GM21619 (cell line): Measurements from ENCODE around the gene ACSM2A.
"Not testable (repeated sequence)": the region's sequence is repeated elsewhere in the genome, so short reads cannot be mapped to it uniquely, and the experiment has no call there.

Experiments
- ATAC-seq: cut with Tn5 transposase; IDR thresholded peaks from one replicate; pipeline ENCODE4 v1.9.1; 2021; ENCODE audit not compliant: unreplicated experiment

The ACSM2A gene, protein sequence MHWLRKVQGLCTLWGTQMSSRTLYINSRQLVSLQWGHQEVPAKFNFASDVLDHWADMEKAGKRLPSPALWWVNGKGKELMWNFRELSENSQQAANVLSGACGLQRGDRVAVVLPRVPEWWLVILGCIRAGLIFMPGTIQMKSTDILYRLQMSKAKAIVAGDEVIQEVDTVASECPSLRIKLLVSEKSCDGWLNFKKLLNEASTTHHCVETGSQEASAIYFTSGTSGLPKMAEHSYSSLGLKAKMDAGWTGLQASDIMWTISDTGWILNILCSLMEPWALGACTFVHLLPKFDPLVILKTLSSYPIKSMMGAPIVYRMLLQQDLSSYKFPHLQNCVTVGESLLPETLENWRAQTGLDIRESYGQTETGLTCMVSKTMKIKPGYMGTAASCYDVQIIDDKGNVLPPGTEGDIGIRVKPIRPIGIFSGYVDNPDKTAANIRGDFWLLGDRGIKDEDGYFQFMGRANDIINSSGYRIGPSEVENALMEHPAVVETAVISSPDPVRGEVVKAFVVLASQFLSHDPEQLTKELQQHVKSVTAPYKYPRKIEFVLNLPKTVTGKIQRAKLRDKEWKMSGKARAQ

DNA sequence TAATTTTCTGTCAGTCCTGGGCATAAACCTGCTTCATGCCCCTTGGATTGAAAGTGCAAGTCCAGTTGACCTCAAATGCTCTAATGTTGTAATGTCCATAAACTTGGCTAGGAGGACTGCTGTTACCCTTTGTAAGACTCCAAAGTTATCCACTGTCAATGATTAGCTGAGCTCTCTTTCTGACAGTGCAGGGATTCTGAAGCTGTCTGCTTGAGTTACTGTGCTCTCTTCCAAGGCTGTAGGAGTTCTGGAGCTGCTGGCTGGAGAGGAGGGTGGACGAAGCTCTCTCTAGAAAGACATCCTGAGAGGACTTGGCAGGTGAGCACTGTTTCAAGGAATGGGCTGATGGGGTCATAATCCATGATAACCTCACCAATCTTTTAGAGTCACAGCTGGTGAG, at the start of gene ACSM2A:
Gene ACSM2A (plus strand): TSS at position 158 of the 400 bp plus-strand sequence. CDS start 8,594 bp downstream, outside the sequence.
- ATAC-seq, result not testable (repeated sequence)

DNA sequence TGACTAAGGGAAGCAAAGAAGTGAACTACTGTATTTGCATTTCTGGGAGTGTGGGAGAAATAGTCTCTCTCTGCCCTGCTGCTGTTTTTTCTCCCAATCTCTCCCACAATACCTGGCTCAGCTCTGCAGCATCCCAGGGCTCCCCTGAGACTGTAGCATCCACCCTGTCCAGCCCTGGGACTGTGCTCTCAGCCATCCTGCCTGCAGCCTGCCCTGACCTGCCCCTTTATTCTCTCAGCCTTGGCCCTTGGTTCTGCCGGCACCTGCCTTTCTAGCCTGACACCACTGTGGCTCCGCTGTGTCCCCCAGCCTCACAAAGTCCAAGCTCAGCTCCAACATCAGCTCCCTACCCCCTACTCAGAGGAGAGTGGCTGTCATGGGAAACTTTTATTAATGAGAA, 48.7 kb upstream of the ACSM2A start:
- no peak for ATAC-seq

DNA sequence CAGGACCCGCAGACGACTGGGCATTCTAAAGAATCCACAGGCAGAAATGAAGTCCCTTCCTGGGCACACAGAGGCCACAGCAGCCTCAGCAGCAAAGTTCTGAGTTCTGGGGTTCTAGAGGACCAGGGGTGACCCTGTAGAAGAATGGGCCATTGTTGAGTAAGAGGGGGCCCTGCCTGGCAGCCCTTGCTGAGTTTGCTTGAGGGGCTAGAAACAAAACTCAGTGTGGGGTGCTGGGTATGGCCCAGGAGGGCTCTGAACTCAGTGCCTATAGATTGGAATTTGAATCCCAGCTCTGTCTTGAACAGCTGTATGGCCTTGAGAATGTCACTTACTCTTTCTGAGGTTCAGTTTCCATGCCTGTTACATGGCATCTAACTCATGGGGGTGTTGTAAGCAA, 46.7 kb upstream of the ACSM2A start, which contains the start of gene PDILT:
Gene PDILT (minus strand): TSS at position 101 of the 400 bp plus-strand sequence. CDS start 5,437 bp downstream, outside the sequence.
- no peak for ATAC-seq

DNA sequence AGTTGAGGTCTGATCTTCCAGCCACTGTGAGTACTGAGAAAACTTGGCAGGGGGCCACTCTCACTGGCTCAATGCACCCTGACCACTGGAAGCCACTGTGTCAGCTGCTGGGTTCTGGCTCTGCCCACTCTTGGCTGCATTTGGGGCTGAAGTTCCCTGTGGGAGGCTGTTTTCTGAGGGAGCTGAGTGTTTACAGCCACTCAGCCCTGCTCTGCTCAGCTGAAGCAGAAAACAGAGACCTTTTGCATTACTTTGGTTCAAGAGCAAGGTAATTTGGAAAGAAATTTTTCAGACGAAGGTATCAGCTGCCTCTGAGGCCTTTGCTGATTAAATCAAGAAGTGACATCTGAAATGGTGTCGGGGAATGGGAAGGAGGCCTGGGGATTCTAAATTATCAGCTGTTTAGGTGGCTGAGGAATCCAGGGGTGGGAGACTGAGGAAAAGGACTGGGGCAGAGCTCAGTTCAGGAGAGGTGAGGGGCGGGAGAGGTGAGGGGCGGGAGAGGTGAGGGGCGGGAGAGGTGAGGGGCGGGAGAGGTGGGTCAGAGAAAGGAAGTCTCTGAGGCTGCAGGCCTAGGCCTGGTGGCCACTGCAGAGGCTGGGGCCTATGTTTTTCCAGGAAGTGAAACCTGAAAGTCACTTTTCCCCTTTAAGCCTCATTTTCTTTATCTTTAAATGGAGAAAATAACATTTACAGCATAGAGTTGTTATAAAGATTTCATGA, 41.8 kb upstream of the ACSM2A start, which contains the start of gene ACSM5:
Gene ACSM5 (plus strand): TSS at position 137 of the 723 bp plus-strand sequence. CDS start 1,951 bp downstream, outside the sequence.
- peak; percentile 33 for ATAC-seq

DNA sequence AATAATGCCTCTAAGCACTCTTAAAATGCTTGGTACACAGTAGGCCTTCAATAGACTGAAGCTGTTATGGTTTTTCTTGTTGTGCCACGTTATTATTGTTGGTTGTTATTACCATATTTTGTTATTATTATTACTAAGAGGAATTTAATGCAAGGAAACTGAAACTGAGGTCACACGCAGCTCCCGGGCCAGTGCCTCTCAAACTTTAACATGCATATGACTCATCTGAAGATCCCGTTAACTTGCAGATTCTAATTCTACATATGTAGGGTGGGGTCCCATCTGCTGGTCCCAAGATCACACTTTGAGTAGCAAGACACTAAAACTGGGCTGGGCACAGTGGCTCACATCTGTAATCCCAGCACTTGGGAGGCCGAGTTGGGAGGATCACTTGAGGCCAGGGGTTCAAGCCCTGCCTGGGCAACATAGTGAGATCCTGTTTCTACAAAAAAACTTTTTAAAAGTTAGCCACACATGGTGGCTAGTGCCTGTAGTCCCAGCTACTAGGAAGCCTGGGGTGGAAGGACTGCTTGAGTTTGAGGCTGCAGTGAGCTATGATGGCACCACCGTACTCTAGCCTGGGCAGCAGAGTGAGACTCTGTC, 41.1 kb upstream of the ACSM2A start:
- peak; percentile 84 for ATAC-seq

DNA sequence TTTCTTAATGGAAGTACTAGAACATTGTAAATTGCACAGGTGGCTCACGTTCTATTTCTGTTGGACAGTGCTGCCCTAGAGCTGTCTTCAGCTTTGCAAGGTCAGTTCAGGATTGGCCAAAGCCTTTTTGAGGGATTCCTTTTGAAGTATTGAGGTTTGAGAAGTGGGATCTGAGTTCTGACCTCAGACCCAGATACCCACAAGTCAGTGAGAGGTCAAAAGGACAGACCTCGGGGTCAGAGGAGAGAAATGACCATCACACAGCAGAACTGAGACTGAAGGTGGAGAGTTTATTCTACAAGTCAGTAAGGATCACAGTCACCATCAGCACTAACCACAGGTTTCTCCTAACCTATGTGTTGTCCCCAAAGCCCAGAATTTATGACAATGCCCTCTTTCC, 40.3 kb upstream of the ACSM2A start:
- no peak for ATAC-seq

DNA sequence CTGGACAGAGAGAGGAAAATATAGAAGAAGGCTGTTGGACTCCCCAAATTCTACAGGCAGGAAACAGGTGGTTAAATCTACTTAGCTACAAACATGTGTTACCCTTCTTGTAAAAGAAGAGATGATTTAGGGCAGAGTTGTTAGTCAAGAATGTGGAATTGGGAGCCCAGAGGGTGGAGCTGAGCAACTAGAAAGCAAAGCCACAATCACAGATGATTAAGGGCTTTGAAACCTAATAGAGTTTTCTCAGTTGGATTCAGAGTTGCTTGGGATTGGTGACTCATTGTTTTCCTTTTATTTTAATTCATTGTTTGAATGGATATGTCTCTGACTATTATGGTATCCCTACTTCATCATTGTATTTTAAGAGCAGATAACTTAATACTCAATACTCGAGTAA, 35.8 kb upstream of the ACSM2A start:
- ATAC-seq, result no peak

DNA sequence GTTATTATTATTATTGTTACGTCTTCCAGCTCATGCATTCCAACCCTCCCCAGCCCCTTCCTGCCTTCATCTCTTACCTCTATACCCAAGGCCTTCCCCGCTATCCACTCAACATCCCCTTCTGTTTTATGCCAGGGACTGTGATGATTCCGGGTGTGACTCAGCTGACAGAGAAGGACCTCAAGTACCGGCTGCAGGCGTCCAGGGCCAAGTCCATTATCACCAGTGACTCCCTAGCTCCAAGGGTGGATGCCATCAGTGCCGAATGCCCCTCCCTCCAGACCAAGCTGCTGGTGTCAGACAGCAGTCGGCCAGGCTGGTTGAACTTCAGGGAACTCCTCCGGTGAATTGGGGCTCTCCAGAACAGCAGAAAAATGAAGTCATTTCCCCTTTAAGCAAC, 32.2 kb upstream of the ACSM2A start:
- not testable (repeated sequence) for ATAC-seq

DNA sequence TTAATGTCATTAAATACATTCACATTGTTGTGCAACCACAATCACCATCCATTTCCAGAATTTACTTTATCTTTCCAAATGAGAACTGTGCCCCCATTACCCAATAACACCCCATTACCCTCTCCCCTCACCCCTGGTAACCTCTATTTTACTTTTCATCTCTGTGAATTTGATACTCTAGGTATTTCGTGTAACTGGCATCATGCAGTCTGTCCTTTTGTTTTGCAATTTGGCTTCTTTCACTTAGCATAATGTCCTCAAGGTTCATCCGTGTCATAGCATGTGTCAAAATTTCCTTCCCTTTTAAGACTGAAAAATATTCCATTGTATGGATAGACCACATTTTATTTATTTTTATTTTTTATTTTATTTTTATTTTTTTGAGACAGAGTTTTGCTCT, 29.6 kb upstream of the ACSM2A start:
- not testable (repeated sequence) for ATAC-seq

DNA sequence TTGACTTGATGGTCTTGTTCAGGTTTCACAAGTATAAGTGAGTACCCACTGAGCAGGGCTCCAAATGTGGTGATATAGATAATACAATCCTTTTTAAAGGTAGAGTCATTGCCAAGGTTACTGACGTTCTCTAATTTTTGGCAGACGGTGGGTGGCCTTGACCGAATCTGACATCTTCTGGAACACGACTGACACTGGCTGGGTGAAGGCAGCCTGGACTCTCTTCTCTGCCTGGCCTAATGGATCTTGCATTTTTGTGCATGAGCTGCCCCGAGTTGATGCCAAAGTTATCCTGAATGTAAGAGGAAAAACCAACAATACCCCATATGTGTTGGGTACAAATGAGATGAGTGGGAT, 27.6 kb upstream of the ACSM2A start:
- not testable (repeated sequence) for ATAC-seq

DNA sequence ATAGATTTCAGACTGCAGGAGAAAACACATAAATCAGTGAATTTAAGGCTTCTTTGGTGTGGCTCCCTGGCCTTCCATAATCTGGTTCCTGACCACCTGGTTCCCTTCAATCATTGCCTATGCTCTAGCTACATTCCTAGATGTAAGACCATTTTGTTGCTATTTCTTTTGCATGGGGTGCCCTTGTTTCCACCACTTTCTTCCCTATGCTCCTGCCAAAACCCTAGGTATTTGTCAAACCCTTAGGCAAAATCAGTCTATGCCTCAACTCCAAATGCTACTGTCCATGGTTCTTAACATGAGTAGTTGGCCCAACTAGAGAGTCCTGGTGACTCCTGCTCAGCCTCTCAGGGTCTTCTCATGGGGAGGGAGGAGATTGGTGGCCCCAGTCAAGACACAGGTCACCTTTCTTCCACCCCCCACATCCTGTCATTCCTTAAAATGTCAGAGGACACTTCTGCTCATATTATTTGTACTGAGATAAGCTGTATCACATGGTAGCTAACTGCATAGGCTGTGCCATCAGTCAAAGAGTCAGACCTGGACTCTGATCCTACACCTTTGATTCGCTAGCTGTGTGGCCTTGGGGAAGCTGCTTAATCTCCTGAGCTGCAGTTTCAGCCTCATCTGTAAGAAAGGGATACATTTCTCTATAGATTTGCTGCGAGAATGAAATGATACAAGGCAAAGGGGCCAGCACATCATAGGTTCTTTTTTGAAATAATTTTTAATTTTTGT, 27.0 kb upstream of the ACSM2A start:
- no peak for ATAC-seq

DNA sequence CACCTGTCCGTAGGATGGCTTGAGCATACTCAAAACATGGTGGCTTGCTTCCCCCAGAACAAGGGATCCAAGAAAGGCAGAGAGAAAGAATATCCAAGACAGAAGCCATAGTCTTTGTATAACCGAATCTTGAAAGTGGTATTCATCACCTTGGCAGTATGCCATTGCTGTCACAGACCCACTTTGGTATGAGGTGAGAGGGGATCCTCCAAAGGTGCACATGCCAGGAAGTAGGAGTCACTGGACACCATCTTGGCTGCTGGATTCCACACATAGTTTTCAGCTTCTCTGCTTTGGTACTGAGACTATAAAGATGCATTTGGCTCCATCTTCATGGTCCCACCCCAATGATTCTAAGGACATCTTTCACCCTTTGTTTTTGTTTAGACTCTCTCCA, 23.9 kb upstream of the ACSM2A start:
- ATAC-seq, result not testable (repeated sequence)

DNA sequence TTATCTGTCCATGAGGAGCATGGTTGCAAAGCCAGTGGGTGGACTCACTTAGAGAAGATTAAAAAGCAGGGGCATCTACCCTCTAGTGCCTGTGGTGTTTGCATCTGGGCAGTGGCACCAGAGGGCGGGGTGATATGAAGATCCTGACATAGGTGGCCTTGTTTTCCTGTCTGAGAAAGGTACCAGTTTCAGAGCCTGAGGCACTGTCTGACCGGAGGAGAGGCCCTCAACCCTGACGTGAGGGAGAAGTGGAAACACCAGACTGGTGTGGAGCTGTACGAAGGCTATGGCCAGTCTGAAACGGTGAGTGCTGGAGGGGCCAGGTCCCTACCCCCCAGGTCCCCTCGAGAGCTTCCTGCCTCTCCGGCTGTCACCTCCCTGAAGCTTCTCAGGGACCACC, 21.8 kb upstream of the ACSM2A start:
- not testable (repeated sequence) for ATAC-seq

DNA sequence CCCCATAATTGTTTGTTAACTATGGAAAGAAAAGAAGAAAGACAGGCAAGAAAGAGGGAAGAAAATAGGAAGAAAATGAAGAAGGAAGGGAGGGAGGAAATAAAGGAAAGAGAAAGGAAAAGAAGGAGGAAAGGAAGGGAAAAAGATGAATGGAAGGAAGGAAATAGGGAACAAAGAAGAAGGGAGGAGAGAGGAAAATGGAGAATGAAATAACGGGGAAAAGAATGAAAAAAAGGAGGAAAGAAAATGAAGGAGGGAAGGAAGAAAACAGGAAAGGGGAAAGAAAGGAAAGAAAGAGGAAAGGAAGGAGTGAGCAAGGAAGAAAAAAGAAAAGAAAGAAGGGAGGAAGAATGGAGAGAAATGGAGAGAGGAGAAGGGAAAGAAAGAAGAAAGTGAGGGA, 20.8 kb upstream of the ACSM2A start:
- not testable (repeated sequence) for ATAC-seq

DNA sequence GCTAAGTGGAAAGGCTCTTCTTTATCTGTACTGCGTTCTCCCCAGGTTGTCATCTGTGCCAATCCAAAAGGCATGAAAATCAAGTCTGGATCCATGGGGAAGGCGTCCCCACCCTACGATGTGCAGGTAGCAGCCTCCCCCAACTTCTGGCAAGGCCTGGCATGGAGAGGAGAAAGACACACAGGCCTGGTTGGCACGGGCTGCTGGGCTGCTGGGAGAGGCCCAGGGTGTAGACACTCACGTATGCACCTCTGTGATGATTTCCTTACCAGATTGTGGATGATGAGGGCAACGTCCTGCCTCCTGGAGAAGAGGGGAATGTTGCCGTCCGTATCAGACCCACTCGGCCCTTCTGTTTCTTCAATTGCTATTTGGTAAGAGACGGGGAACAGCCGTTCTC, 20.4 kb upstream of the ACSM2A start:
- ATAC-seq, result no peak

DNA sequence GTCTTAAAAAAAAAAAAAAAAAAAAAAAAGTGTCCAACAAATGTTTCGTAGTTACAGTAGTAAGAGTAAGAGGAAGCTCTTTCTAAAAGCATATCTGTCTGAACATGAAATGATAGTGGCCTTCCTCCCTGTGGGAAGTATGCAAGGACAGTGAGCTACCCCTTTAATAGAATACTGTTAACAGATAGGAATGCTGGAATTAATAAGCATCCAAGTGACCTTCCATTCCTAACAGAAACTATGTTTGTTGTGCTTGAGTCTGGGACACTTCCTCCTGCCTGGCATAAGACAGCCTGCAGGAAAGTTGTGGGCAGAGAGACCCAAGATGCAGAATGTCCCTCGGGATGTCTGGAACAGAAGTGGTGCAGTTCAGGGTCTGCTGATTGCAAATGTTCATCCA, 12.4 kb upstream of the ACSM2A start:
- ATAC-seq, result not testable (repeated sequence)

DNA sequence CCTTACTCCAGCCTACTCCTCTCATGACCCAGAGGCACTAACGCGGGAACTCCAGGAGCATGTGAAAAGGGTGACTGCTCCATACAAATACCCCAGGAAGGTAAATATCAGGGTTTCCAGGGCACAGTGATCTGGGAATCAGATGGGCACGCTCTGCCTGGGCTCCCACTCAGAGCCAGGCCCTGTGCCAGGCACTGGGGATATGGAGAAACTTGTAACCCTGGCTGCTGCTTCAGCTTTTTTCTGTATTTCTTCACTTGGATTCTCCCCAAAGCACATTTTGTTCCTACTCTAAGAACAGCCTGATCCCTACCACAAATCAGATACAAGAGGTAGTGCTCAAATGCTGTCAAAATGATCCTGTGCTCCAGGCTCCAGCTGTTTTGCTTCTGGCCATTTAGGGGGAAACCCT, 11.5 kb upstream of the ACSM2A start:
- ATAC-seq, result not testable (repeated sequence)

DNA sequence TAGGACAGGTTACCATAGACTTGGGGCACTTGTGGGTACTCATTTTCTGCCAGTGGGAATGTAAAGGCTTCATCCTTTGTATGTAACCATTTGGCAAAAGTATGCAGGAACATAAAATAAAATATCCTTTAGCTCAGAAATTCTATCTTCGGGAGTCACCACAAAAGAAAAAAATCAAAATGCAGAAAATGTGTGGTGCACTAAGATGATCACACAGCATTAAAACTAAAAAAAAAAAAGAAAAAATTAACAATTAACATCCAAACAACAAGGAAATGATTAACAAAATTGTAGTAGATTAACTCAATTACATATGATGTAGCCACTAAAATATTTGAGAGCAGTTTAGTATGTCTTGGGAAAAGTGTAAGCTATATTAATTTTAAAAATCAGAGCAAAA, 10.6 kb upstream of the ACSM2A start:
- ATAC-seq, result not testable (repeated sequence)

DNA sequence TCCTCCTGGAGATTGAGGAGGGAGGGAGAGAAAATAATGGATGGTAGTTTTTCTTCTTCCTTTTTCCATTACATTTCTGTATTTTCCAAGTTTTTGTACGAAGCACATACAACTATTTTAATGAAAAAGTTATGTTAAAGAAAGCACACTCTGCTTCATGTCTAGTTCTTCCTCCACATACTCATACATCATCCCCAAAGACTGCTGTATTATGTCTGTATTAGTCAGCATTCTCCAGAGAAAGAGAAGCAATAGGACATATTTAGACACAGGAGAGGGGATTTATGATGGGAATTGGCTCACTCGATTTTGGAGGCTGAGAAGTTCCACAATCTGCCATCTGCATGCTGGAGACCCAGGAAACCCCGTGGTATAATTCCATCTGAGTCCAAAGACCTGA, 10.1 kb upstream of the ACSM2A start:
- no peak for ATAC-seq

DNA sequence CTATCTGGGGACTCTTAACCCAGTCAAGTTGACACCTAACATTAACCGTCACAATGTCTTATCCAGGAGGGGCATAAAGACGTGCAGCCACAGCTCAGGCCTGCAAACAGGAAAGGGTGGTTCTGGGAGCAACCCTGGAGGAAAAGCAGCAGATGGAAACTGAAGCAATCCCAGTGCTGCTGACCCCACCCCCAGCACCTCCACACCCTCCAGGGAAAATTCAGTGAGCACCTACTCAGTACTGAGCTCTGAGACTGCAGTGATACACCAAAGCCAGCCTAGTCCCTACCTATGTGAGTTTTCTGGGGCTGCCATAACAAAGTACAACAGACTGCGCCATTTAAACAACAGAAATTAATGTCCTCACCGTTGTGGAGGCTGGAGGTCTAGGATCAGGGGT, 9.5 kb upstream of the ACSM2A start:
- ATAC-seq, result not testable (repeated sequence)
